Thyroid gland (tissue), 4 donors: ENCODE measurements around the gene VSX2.

ENCODE experiments used
- POLR2A ChIP-seq, 2 donors: fragments of 450-650 bp; IDR thresholded peaks; one replicate each; pipeline ENCODE4 v1.6.1; 2017; ENCODE audit warnings: antibody characterized with exemption in 2 of 2, mild to moderate bottlenecking in 2 of 2, moderate library complexity in 1 of 2
- TF ChIP-seq, protein P1 (sequence below), 6 experiments: fragments of 200-600 bp in 3 of 6; fragments of 450-650 bp in 3 of 6; sonication (generic) in 3 of 6; IDR thresholded peaks; one replicate each; pipeline ENCODE4 v1.5.1; 2016 to 2019; ENCODE audit warnings: antibody characterized with exemption in 6 of 6, mild to moderate bottlenecking in 2 of 6, inconsistent platforms in 1 of 6, moderate library complexity in 1 of 6

DNA sequence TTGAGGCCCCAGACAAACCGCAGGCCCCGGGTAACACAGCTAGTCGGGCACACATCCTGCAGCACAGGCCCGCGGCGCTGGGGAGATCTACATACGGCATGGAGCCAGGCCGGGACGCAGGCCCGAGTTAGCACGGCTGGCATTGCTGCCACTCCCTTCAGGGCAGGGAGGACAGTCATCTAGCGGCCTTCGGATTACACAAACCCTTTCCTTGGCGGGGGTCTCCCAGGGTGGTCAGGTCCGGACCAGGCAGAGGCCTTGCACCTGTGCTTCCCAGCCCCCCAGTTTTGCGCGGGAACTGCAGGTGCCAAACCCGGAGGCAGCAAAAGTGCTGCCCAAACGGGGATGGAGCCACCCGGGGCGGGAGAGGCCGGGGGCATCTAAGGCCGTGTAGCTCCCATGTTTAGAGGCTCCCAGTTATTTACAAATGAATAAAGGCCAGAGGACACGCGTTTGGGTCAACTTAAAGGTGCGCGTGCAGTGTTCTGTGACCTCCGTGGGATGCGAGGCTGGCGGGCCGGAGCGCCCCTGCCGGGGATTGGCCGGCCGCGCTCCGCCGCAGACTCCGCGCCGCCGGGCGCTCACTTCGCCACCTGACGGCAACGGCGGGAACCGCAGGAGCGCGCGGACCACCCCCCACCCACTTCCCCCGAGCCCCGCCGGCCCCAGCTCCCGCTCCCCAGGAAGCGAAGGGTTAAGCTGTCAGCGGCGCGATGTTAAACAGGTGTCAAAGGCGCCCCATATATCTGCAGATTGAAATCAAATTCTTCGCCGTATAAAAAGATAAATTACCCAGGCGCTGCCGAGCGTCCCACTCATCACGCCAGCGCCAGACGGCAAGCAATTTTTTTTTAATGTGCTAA lies 18.1 kb downstream of the VSX2 start:
- TF ChIP-seq POLR2A (IDR thresholded peaks at IDR 0.05): no peak
- TF ChIP-seq, protein P1, sequence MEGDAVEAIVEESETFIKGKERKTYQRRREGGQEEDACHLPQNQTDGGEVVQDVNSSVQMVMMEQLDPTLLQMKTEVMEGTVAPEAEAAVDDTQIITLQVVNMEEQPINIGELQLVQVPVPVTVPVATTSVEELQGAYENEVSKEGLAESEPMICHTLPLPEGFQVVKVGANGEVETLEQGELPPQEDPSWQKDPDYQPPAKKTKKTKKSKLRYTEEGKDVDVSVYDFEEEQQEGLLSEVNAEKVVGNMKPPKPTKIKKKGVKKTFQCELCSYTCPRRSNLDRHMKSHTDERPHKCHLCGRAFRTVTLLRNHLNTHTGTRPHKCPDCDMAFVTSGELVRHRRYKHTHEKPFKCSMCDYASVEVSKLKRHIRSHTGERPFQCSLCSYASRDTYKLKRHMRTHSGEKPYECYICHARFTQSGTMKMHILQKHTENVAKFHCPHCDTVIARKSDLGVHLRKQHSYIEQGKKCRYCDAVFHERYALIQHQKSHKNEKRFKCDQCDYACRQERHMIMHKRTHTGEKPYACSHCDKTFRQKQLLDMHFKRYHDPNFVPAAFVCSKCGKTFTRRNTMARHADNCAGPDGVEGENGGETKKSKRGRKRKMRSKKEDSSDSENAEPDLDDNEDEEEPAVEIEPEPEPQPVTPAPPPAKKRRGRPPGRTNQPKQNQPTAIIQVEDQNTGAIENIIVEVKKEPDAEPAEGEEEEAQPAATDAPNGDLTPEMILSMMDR (IDR thresholded peaks at IDR 0.05): peak; percentile 27 to 99 (median 86)
